Measurements from ENCODE around the gene RHOG.
"Not testable (repeated sequence)": the region's sequence is repeated elsewhere in the genome, so short reads cannot be mapped to it uniquely, and the experiment has no call there.

RHOG gene

GRCh38 chr11:3807909-3808860, 32.6 kb downstream of the RHOG start, which contains the start of gene PGAP2:
Gene PGAP2 (plus strand): TSS chr11:3808560. CDS start chr11:3811260, 2,700 bp downstream.
- DNase-seq = peak; percentile 44

DNA sequence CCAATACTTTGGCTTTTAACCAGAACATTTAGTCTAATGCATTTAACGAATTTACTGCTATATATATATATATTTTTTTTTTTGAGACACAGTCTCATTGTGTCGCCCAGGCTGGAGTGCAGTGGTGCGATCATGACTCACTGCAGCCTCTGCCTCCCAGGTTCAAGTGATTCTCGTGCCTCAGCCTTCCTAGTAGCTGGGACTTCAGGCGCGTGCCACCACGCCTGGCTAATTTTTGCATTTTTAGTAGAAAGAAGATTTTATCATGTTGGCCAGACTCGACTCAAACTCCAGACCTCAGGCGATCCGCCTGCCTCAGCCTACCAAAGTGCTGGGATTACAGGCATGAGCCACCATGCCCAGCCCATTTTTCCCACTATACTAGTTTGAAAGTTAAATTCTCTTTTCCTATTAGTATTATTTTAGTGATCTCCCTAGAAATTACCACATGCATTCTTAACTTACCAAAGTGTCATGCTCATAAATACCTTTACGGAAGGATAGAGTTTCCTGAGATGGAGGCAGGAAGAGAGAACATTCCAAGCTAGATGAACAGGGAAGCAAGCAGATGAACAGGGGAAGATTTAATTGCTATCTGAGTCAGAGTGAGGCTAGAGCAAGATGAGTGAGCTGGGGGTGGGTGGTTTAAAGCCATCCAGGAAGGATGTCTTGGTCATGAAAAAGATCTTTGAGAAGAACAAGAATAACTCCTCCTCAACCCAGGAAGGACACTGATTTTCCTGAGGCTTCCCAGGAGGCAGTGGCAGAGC, 36.8 kb downstream of the RHOG start:
- peak; percentile 88 for DNase-seq

DNA sequence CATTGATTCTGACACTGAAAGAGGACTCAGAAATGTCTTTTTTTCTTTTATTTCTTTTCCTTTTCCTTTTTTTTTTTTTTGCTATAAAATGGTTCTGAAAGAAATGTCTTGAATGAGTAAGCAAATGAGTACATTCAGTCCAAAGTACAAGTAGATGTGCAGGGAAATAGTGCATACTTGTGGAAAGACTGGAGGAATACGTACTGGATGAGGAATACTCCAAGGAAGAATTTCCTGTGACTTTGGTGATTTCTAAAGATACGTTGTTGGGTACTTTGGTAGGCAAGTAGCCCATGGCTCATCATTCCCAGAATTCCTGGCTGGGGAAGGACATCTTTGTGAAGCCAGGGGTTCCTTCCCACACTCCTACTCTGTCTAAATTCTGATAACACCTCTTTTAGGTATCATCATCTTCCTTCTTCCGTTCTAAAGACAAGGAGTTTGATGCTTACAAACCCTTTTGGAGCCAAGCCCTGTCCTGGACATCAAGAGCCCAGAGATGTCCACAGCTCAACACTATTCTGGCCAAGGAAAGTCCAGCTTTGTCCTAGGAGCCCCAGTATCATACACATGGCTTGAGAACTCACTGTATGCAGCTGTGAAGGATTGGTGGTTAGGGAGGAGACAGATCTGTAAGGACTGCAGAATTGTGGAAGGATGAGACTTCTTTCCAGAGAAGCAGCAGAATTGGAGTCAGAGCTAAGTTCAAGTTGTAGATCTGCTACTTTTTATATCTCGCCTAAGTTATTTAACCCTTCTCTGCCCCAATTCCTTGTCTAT, 38.6 kb downstream of the RHOG start:
- DNase-seq = peak; percentile 67

- DNase-seq = no peak
Measured at GRCh38 chr11:3799873-3800272, 40.9 kb downstream of the RHOG start.

- DNase-seq = no peak
Measured at GRCh38 chr11:3799143-3799542, 41.6 kb downstream of the RHOG start.

DNA sequence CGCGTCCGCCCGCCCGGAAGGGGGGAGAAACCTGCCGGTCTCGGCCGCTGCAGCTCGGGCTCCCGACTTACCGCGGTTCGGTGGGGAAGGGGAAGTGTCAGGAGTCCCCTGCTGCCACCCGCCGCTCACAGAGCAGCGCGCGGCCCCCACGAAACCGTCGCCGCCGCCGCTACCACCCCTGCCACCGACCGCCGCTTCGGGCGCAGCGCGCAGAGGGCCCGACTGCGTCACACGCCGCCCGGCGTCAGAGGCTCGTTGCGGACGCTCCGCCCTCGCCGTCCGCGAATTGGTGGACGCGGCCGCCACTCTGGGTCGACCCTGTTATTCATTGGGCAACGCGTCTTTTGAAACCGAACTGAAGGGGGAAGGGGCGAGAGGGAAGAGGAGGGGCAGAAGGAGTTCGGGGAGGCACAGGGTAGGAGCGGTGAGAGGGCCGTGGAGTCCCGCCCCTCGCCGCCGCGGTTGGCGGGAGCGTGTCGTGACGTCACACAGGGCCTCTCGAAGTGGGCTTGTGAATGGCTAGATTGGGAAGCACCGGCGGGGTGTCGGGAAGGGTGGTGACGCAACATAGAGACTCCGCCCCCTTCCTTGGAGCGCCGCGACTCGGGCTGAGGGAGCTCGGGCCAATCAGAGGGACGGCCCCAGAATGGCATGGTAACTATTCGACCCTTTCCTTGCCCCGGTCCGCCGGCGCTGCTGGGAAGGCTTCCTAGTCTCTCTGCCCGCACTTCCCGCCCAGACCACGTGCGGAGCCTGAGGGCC, 43.2 kb downstream of the RHOG start, which contains the start of gene NUP98:
TSS of gene NUP98 (minus strand) at position 226 of the 762 bp plus-strand sequence. CDS start 15,437 bp downstream, outside the sequence.
- DNase-seq = peak; percentile 100

DNA sequence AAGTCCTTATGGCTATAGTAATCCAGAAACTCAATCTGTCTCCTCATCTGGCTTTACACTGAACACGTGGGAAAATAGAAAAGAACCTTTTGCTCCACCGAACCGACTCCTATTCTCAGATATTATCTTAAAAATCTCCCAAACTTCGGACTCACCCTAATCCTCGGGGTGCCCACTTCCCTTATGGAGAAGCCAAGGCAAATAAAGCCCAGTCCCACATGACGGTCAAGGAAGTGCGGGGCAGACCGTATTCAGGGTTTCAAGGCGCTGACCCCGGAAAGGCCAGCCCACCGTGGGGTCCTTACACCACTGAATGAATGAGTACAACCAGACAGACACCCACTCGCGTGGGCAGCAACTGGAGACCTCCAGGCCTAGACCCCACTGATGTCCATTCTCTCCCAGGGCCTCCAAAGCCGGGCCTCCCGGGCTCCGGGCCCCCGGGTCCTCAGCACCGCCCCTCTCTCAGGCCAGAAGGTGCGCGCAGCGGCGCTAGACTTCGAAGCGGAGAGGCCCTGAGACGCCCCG, 43.9 kb downstream of the RHOG start:
- DNase-seq = no peak

DNA sequence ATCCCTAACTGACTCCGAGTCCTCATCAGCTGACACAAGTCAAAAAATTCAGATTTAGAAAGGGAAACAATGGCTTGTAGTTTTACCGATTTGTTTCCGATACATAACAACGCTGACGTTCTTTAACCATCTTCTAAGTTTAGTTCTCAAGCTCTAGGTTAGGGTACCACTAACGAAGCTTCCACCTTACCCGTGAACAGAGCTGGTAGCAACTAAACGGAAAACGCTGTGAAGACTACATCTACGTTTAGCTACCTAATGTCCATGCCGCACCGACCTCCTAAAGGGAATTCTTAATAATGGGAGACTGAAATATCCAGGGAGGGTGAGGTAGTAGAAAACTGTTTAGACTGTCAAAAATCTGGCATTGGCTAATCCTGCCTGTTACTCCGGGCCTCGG, 44.4 kb downstream of the RHOG start:
- DNase-seq = no peak

- no peak for DNase-seq
Measured at GRCh38 chr11:3796002-3796311, 44.8 kb downstream of the RHOG start.

- DNase-seq = no peak
Measured at GRCh38 chr11:3795131-3796001, 45.4 kb downstream of the RHOG start.

DNA sequence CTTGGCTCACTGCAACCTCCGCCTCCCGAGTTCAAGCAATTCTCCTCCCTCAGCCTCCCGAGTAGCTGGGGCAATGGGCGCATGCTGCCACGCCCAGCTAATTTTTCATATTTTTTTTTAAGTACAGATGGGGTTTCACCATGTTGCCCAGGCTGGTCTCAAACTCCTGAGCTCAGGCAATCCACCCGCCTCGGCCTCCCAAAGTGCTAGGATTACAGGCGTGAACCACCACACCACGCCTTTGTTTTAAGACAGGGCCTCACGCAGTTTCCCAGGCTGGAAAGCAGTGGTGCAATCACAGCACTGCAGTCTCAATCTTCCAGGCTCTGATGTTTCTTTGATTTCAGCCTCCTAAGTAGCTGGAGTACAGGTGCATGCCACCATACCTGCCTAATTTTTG, 46.4 kb downstream of the RHOG start:
- DNase-seq = not testable (repeated sequence)

GRCh38 chr11:3786781-3787428, 53.9 kb downstream of the RHOG start:
- DNase-seq = no peak

DNA sequence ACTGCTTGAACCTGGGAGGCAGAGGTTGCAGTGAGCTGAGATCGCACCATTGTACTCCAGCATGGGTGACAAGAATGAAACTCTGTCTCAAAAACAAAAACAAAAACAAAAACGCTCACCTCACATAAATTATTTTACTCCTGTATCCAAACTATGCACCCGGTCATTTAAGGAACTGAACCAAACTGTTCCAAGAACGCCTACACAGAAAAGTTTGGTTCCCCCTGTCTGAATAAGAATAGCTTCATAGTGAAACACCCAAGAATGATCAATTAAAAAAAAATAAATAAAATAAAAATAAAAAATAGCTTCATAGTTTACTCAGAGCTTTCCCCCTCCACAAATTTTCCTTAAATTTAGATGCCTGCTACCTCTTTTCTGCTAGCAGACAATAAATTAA, 57.1 kb downstream of the RHOG start:
- DNase-seq = no peak

GRCh38 chr11:3782963-3783362, 57.8 kb downstream of the RHOG start:
- DNase-seq = no peak

DNA sequence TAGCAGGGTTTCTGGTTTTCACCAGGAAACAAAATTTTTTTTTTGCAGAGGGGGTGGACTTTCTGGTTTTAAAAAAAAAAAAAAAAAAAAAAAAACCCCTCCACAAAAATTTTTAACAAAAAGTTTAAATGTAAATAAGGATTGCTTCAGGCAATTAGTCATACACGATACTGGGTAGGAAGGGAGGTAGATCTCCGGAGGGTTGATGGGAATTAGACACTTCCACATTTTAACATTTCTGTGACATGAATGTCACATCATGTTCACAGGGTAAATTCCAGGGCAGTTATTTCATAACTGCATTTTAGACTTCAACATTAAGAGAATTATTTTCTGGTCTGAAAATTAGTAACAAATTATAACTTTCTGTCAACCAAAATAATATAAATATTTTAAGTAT, 59.3 kb downstream of the RHOG start:
- DNase-seq = peak; percentile 44

All from fibroblast of skin of right quadriceps (primary cell).